Testis (tissue), 3 donors: ENCODE measurements around the gene NRP1. TPM values are rescaled to one million over a fixed set of nuclear protein-coding genes. Genes with fewer than 3 reads are reported as not detected.

Source experiments
- DNase-seq: peaks from one replicate; pipeline ENCODE4 v3.0.0-alpha.2; 2019
- H3K27ac ChIP-seq, 2 donors: fragments of 200-600 bp; sonication (generic); one replicate each; pipeline ENCODE4 v1.5.1; 2019
- H3K27me3 ChIP-seq: fragments of 200-600 bp; sonication (generic); one replicate; pipeline ENCODE4 v1.5.1; 2019
- H3K36me3 ChIP-seq: fragments of 200-600 bp; sonication (generic); one replicate; pipeline ENCODE4 v1.5.1; 2017; ENCODE audit warnings: low read depth; ENCODE audit errors: missing control alignments
- H3K4me1 ChIP-seq: fragments of 200-600 bp; sonication (generic); one replicate; pipeline ENCODE4 v1.5.1; 2019
- H3K4me3 ChIP-seq, 2 donors: fragments of 200-600 bp; sonication (generic); one replicate each; pipeline ENCODE4 v1.5.1; 2017 to 2019
- H3K9me3 ChIP-seq: fragments of 200-600 bp; sonication (generic); one replicate; pipeline ENCODE4 v1.5.1; 2017
- CTCF ChIP-seq, 3 experiments: fragments of 450-650 bp in 2 of 3; fragments of 200-600 bp in 1 of 3; sonication (generic) in 1 of 3; IDR thresholded peaks; one replicate each; pipeline ENCODE4 v1.5.1; 2016 to 2019; ENCODE audit warnings: antibody characterized with exemption in 3 of 3, mild to moderate bottlenecking in 2 of 3, moderate library complexity in 1 of 3
- POLR2A ChIP-seq: fragments of 450-650 bp; IDR thresholded peaks from one replicate; pipeline ENCODE4 v1.6.1; 2017; ENCODE audit warnings: antibody characterized with exemption, mild to moderate bottlenecking, moderate library complexity
- WGBS, 2 donors: methylation state at CpG; one replicate each; pipeline ENCODE4 v1.1.5; 2018; 5-methylcytosine and 5-hydroxymethylcytosine counted together
- intact Hi-C: fragments of 100-400 bp; cut with DNase I; formaldehyde crosslinking; loops from one replicate; pipeline ENCODE4 v1.15.1; 2023; ENCODE audit warnings: low total_unique reads
- polyA plus RNA-seq: library from polyadenylated mRNA; stranded (reverse); fragments of 350-450 nt; fragmentation: Illumina TruSeq; extraction: RNeasy Lipid Tissue Mini Kit (QIAGEN cat#74804); gene quantifications from one replicate; pipeline ENCODE4 v1.2.3, GENCODE V29; 2014; ENCODE audit warnings: low read depth, low replicate concordance; ENCODE audit not compliant: insufficient read depth
- total RNA-seq, 2 donors: library from RNA; depleted of rRNA; stranded (reverse); fragments of >200 nt; gene quantifications; one replicate each; pipeline ENCODE4 v1.2.3, GENCODE V29; 2016

Gene NRP1
- total and polyA plus RNA-seq, 3 donors from 2014 or later: 15.9 to 23.8 (median 17.1) TPM

DNA sequence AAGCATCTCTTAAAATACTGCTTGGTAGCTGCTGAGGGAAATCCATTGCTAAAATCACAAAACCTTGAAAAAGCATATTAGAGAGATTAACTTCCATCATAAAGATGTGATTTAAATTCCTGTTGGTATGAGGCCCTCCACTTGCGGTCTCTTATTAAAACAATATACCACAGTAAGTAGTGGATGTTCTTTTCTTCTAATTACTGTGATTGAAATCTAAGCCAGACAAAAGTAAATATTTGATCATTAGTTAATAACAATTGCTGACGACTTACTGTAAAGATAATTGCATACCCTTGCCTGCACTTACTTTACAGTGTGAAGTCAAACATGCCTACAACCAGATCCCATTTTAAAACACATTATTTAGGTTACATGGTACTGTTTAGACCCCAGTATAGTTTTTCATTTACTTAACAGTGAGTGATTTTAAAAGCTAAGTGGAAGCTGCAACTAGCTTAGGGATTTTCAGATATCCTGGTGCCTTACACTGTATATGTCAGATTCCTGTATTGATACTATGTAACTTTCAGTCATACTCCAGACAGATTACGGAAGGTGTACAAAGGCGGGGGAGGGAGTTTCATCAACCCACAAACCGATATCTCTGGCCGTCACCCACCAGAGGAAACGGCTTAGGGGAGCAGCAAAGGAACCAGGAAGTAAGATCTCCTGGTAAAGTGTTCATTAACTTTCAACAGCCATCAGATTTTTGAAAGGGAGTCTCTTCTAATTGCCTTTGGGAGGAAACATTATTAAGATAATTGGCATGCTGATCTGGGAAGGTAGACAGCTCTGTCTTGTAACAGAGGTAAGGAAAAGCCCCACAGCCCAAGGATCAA is 986 bp downstream of the NRP1 start:
- DNase-seq: no peak
- intact Hi-C loops: loop anchor here (10.0 kb wide), 2 partner anchors 139 to 1301 kb away; no protein-coding TSS in a partner anchor
- H3K4me1 ChIP-seq: peaks cover 6% of the 10 kb centered on the region

GRCh38 chr10:33332183-33333065 is 2.0 kb downstream of the NRP1 start:
- intact Hi-C loops: loop anchor here (10.0 kb wide), 2 partner anchors 138 to 1302 kb away; no protein-coding TSS in a partner anchor
- H3K4me1 ChIP-seq: peaks cover 3% of the 10 kb centered on the region
- peak overlapping the region; percentile 11 to 67 for H3K4me3 ChIP-seq
- peak overlapping the region in 1 of 2 donors; percentile 81 for H3K27ac ChIP-seq
- no peaks in the 10 kb centered on the region for H3K27me3 ChIP-seq
- 39 to 44% methylated on average over 5 of the region's 5 CpGs for WGBS, 2 donors
- no peak for DNase-seq
- H3K36me3 ChIP-seq: no peaks in the 10 kb centered on the region
- H3K9me3 ChIP-seq: no peaks in the 10 kb centered on the region
- TF ChIP-seq CTCF (IDR thresholded peaks at IDR 0.05) (no peak), POLR2A (no peak)

More for the DNA sequence above, 986 bp downstream of the NRP1 start:
- 10 to 14% methylated on average over 7 of the region's 7 CpGs for WGBS, 2 donors
- H3K9me3 ChIP-seq: no peaks in the 10 kb centered on the region
- peak overlapping the region; percentile 75 to 81 for H3K27ac ChIP-seq
- H3K27me3 ChIP-seq: no peaks in the 10 kb centered on the region
- no peaks in the 10 kb centered on the region for H3K36me3 ChIP-seq
- peak overlapping the region; percentile 67 to 68 for H3K4me3 ChIP-seq
- TF ChIP-seq CTCF (IDR thresholded peaks at IDR 0.05) (no peak), POLR2A (no peak)

- intact Hi-C loops: loop anchor here (10.0 kb wide), 2 partner anchors 137 to 1303 kb away; no protein-coding TSS in a partner anchor
- WGBS, 2 donors: 42 to 44% methylated on average over 2 of the region's 2 CpGs
Observed at GRCh38 chr10:33331379-33331694, 3.1 kb downstream of the NRP1 start.

More at GRCh38 chr10:33331379-33331694, 3.1 kb downstream of the NRP1 start:
- TF ChIP-seq POLR2A (no peak), CTCF (IDR thresholded peaks at IDR 0.05) (no peak)
- H3K4me3 ChIP-seq: peak overlapping the region; percentile 11 to 67
- no peak for DNase-seq
- H3K36me3 ChIP-seq: no peaks in the 10 kb centered on the region
- H3K9me3 ChIP-seq: no peaks in the 10 kb centered on the region
- H3K27ac ChIP-seq: peak overlapping the region; percentile 6 to 81
- H3K27me3 ChIP-seq: no peaks in the 10 kb centered on the region
- H3K4me1 ChIP-seq: no peaks in the 10 kb centered on the region
